HepG2 (cell line): Measurements from ENCODE around the gene AQP11. TPM values are rescaled to one million over a fixed set of nuclear protein-coding genes. Genes with fewer than 3 reads are reported as not detected.
A peak's percentile ranks its signal among the peaks of the same experiment; 100 is the strongest.

Source experiments
- CBX1 ChIP-seq: IDR thresholded peaks from one replicate; pipeline ENCODE4 v1.6.1; 2016; ENCODE audit warnings: antibody characterized with exemption, low read depth
- HDAC2 ChIP-seq: sonication (generic); formaldehyde crosslinking; IDR thresholded peaks from 2 replicates; pipeline ENCODE4 v1.4.0; 2020; ENCODE audit warnings: missing genetic modification reagents
- HES4 ChIP-seq: sonication (generic); formaldehyde crosslinking; IDR thresholded peaks from 2 replicates; pipeline ENCODE4 v1.9.0; 2021; ENCODE audit warnings: mild to moderate bottlenecking, missing genetic modification reagents, borderline replicate concordance
- KMT2A ChIP-seq: sonication (generic); formaldehyde crosslinking; IDR thresholded peaks from 2 replicates; pipeline ENCODE4 v1.4.0; 2020; ENCODE audit warnings: missing genetic modification reagents
- PAX8 ChIP-seq: sonication (generic); formaldehyde crosslinking; IDR thresholded peaks from 2 replicates; pipeline ENCODE4 v1.8.0; 2022; ENCODE audit warnings: mild to moderate bottlenecking, missing genetic modification reagents, borderline replicate concordance
- SMAD9 ChIP-seq: sonication (generic); formaldehyde crosslinking; IDR thresholded peaks from 2 replicates; pipeline ENCODE4 v1.5.1; 2020; ENCODE audit warnings: mild to moderate bottlenecking, missing genetic modification reagents
- SNAPC2 ChIP-seq: sonication (generic); formaldehyde crosslinking; IDR thresholded peaks from 2 replicates; pipeline ENCODE4 v1.8.1; 2022; ENCODE audit warnings: mild to moderate bottlenecking, missing genetic modification reagents
- SSRP1 ChIP-seq: IDR thresholded peaks from 2 replicates; pipeline ENCODE4 v1.6.1; 2016; ENCODE audit warnings: control low read depth
- TBP ChIP-seq: sonication (generic); formaldehyde crosslinking; IDR thresholded peaks from 2 replicates; pipeline ENCODE4 v1.5.0; 2020; ENCODE audit warnings: missing genetic modification reagents
- TEAD3 ChIP-seq: optimal IDR thresholded peaks from 2 replicates; pipeline ENCODE3; 2016; ENCODE audit warnings: borderline replicate concordance
- TOPORS ChIP-seq: sonication (generic); formaldehyde crosslinking; IDR thresholded peaks from 2 replicates; pipeline ENCODE4 v1.8.0; 2023; ENCODE audit warnings: mild to moderate bottlenecking, missing genetic modification reagents
- U2AF2 ChIP-seq: fragments of 200-400 bp; formaldehyde crosslinking; IDR thresholded peaks from 2 replicates; pipeline ENCODE4 v1.6.1; 2017; ENCODE audit warnings: low read depth, mild to moderate bottlenecking, low read length
- ZKSCAN5 ChIP-seq: sonication (generic); formaldehyde crosslinking; IDR thresholded peaks from 2 replicates; pipeline ENCODE4 v1.5.1; 2020; ENCODE audit warnings: mild to moderate bottlenecking, missing genetic modification reagents
- ZNF160 ChIP-seq: sonication (generic); formaldehyde crosslinking; IDR thresholded peaks from 2 replicates; pipeline ENCODE4 v1.8.0; 2022; ENCODE audit warnings: mild to moderate bottlenecking, inconsistent platforms, missing genetic modification reagents
- ZNF263 ChIP-seq: sonication (generic); formaldehyde crosslinking; IDR thresholded peaks from 2 replicates; pipeline ENCODE4 v1.4.0; 2020; ENCODE audit warnings: missing genetic modification reagents
- ZNF331 ChIP-seq: sonication (generic); formaldehyde crosslinking; IDR thresholded peaks from 2 replicates; pipeline ENCODE4 v1.4.0; 2020; ENCODE audit warnings: missing genetic modification reagents
- ZNF441 ChIP-seq: sonication (generic); formaldehyde crosslinking; IDR thresholded peaks from 2 replicates; pipeline ENCODE4 v1.7.0; 2021; ENCODE audit warnings: missing genetic modification reagents, borderline replicate concordance
- ZNF564 ChIP-seq: sonication (generic); formaldehyde crosslinking; IDR thresholded peaks from 2 replicates; pipeline ENCODE4 v1.8.1; 2023; ENCODE audit warnings: mild to moderate bottlenecking, missing genetic modification reagents
- ZNF567 ChIP-seq: sonication (generic); formaldehyde crosslinking; IDR thresholded peaks from 2 replicates; pipeline ENCODE4 v1.8.1; 2023; ENCODE audit warnings: mild to moderate bottlenecking, missing genetic modification reagents, borderline replicate concordance
- ZNF572 ChIP-seq: sonication (generic); formaldehyde crosslinking; IDR thresholded peaks from 2 replicates; pipeline ENCODE4 v1.5.1; 2020; ENCODE audit warnings: mild to moderate bottlenecking, missing genetic modification reagents
- ZNF724P ChIP-seq: sonication (generic); formaldehyde crosslinking; IDR thresholded peaks from 2 replicates; pipeline ENCODE4 v1.8.0; 2022; ENCODE audit warnings: missing genetic modification reagents, borderline replicate concordance
- polyA plus RNA-seq, 8 experiments: library from polyadenylated mRNA; depleted of rRNA in 3 of 8; stranded (reverse) in 7 of 8; unstranded in 1 of 8; fragments of >200 nt; fragmentation: Illumina TruSeq in 4 of 8; extraction: Trizol in 4 of 8; gene quantifications; 2 replicates each; pipeline versions ENCODE4 v1.2.1 to v1.2.3, GENCODE V29; 2011 to 2016; ENCODE audit warnings: low read depth in 4 of 8, missing spikeins in 1 of 8, mixed read lengths in 1 of 8; ENCODE audit not compliant: insufficient read depth in 1 of 8
- total RNA-seq, 5 experiments: library from RNA; depleted of rRNA; stranded (reverse); fragments of >200 nt; fragmentation: Illumina TruSeq; extraction: Trizol; gene quantifications; 2 replicates each; pipeline ENCODE4 v1.2.3, GENCODE V29; 2016; ENCODE audit warnings: low read depth in 1 of 5
- TF ChIP-seq, protein P1 (sequence below): sonication (generic); formaldehyde crosslinking; IDR thresholded peaks from 2 replicates; pipeline ENCODE4 v1.5.1; 2020; ENCODE audit warnings: mild to moderate bottlenecking, missing genetic modification reagents, moderate library complexity
- TF ChIP-seq, protein P2 (sequence below): sonication (generic); formaldehyde crosslinking; IDR thresholded peaks from 2 replicates; pipeline ENCODE4 v1.4.0; 2020; ENCODE audit warnings: missing genetic modification reagents
- TF ChIP-seq, protein P3 (sequence below): sonication (generic); formaldehyde crosslinking; IDR thresholded peaks from 2 replicates; pipeline ENCODE4 v1.8.0; 2022; ENCODE audit warnings: missing genetic modification reagents, mild to moderate bottlenecking, moderate library complexity, borderline replicate concordance
- TF ChIP-seq, protein P4 (sequence below): conservative IDR thresholded peaks from 2 replicates; pipeline ENCODE4 v1.6.1; 2018; ENCODE audit warnings: missing genetic modification reagents

The AQP11 gene
- total and polyA plus RNA-seq, 2 of the 13 experiments (the other 11 are each of a cell fraction or from before 2014, with no cell fraction given): 10.4 to 15.3 TPM

DNA sequence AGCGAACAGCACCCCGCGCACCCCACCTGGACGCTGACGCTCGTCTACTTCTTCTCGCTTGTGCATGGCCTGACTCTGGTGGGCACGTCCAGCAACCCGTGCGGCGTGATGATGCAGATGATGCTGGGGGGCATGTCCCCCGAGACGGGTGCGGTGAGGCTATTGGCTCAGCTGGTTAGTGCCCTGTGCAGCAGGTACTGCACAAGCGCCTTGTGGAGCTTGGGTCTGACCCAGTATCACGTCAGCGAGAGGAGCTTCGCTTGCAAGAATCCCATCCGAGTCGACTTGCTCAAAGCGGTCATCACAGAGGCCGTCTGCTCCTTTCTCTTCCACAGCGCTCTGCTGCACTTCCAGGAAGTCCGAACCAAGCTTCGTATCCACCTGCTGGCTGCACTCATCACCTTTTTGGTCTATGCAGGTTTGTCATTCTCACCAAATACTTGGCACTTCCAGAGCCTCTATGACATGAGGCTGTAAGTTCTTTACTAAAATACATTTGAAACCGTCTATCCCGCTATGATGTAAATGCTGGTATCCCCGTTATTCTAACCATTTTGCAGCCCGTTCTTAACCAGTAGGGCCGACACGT lies 535 bp downstream of the AQP11 start (continued):
- TF ChIP-seq HES4 (CRISPR knock-in tag) (0 out of 2 replicates have a peak, but pooled peaks have one; percentile 51), ZNF724P (CRISPR knock-in tag) (no peak), SSRP1 (CRISPR knock-in tag) (peak; percentile 66; the same call in 1 of the 2 replicates), ZNF567 (CRISPR knock-in tag) (0 out of 2 replicates have a peak, but pooled peaks have one; percentile 41), ZNF564 (CRISPR knock-in tag) (no peak), ZNF572 (CRISPR knock-in tag) (peak; percentile 88), SNAPC2 (no peak), ZKSCAN5 (CRISPR knock-in tag) (no peak), U2AF2 (no peak), HDAC2 (0 out of 2 replicates have a peak, but pooled peaks have one; percentile 14), TEAD3 (CRISPR knock-in tag) (no peak), TBP (no peak), ZNF160 (CRISPR knock-in tag) (0 out of 2 replicates have a peak, but pooled peaks have one; percentile 8), SMAD9 (CRISPR knock-in tag) (0 out of 2 replicates have a peak, but pooled peaks have one; percentile 51), ZNF263 (CRISPR knock-in tag) (no peak; the same call in 1 of the 2 replicates), ZNF441 (CRISPR knock-in tag) (no peak), TOPORS (CRISPR knock-in tag) (no peak), KMT2A (CRISPR knock-in tag) (peak; percentile 88; the same call in 1 of the 2 replicates), ZNF331 (CRISPR knock-in tag) (no peak), CBX1 (no peak), PAX8 (CRISPR knock-in tag) (no peak)
- TF ChIP-seq, protein P1, sequence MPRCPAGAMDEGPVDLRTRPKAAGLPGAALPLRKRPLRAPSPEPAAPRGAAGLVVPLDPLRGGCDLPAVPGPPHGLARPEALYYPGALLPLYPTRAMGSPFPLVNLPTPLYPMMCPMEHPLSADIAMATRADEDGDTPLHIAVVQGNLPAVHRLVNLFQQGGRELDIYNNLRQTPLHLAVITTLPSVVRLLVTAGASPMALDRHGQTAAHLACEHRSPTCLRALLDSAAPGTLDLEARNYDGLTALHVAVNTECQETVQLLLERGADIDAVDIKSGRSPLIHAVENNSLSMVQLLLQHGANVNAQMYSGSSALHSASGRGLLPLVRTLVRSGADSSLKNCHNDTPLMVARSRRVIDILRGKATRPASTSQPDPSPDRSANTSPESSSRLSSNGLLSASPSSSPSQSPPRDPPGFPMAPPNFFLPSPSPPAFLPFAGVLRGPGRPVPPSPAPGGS (CRISPR knock-in tag): no peak
- TF ChIP-seq, protein P2, sequence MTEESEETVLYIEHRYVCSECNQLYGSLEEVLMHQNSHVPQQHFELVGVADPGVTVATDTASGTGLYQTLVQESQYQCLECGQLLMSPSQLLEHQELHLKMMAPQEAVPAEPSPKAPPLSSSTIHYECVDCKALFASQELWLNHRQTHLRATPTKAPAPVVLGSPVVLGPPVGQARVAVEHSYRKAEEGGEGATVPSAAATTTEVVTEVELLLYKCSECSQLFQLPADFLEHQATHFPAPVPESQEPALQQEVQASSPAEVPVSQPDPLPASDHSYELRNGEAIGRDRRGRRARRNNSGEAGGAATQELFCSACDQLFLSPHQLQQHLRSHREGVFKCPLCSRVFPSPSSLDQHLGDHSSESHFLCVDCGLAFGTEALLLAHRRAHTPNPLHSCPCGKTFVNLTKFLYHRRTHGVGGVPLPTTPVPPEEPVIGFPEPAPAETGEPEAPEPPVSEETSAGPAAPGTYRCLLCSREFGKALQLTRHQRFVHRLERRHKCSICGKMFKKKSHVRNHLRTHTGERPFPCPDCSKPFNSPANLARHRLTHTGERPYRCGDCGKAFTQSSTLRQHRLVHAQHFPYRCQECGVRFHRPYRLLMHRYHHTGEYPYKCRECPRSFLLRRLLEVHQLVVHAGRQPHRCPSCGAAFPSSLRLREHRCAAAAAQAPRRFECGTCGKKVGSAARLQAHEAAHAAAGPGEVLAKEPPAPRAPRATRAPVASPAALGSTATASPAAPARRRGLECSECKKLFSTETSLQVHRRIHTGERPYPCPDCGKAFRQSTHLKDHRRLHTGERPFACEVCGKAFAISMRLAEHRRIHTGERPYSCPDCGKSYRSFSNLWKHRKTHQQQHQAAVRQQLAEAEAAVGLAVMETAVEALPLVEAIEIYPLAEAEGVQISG (CRISPR knock-in tag): 0 out of 2 replicates have a peak, but pooled peaks have one; percentile 1
- TF ChIP-seq, protein P3, sequence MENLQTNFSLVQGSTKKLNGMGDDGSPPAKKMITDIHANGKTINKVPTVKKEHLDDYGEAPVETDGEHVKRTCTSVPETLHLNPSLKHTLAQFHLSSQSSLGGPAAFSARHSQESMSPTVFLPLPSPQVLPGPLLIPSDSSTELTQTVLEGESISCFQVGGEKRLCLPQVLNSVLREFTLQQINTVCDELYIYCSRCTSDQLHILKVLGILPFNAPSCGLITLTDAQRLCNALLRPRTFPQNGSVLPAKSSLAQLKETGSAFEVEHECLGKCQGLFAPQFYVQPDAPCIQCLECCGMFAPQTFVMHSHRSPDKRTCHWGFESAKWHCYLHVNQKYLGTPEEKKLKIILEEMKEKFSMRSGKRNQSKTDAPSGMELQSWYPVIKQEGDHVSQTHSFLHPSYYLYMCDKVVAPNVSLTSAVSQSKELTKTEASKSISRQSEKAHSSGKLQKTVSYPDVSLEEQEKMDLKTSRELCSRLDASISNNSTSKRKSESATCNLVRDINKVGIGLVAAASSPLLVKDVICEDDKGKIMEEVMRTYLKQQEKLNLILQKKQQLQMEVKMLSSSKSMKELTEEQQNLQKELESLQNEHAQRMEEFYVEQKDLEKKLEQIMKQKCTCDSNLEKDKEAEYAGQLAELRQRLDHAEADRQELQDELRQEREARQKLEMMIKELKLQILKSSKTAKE (CRISPR knock-in tag): no peak
- TF ChIP-seq, protein P4, sequence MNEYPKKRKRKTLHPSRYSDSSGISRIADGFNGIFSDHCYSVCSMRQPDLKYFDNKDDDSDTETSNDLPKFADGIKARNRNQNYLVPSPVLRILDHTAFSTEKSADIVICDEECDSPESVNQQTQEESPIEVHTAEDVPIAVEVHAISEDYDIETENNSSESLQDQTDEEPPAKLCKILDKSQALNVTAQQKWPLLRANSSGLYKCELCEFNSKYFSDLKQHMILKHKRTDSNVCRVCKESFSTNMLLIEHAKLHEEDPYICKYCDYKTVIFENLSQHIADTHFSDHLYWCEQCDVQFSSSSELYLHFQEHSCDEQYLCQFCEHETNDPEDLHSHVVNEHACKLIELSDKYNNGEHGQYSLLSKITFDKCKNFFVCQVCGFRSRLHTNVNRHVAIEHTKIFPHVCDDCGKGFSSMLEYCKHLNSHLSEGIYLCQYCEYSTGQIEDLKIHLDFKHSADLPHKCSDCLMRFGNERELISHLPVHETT (CRISPR knock-in tag): no peak
